ENCODE data around the gene ZBTB43. TPM values are rescaled to one million over a fixed set of nuclear protein-coding genes. Genes with fewer than 3 reads are reported as not detected.

The ZBTB43 gene
- total and polyA plus RNA-seq, 12 donors: 7.6 to 58.4 (median 43.5) TPM

DNA sequence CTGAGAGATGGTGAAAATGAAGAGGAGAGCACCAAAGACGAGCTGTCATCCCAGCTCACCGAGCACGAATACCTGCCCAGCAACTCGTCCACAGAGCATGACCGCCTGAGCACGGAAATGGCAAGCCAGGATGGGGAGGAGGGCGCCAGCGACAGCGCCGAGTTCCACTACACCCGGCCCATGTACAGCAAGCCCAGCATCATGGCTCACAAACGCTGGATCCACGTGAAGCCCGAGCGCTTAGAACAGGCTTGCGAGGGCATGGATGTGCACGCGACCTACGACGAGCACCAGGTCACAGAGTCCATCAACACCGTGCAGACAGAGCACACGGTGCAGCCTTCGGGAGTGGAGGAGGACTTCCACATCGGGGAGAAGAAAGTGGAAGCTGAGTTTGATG lies 28.2 kb downstream of the ZBTB43 start:
- 90 to 93% methylated on average over 24 of the region's 24 CpGs for WGBS, 2 donors
- peaks cover 0 to 71% (median 18%) of the 10 kb centered on the region in 9 donors for H3K36me3 ChIP-seq
- peak overlapping the region in 1 of 10 donors; percentile 18 for H3K27ac ChIP-seq
- H3K4me1 ChIP-seq: peaks cover 0 to 64% (median 48%) of the 10 kb centered on the region in 9 donors
- peak in 2 of 8 donors; percentile 18 to 36 for ATAC-seq
- no peak overlapping the region for H3K4me3 ChIP-seq
- H3K27me3 ChIP-seq: no peaks in the 10 kb centered on the region
- no peak for DNase-seq
- TF ChIP-seq CTCF (IDR thresholded peaks at IDR 0.05): no peak
- H3K9me3 ChIP-seq: no peaks in the 10 kb centered on the region
- intact Hi-C loops (cut with DNase I): no loop called here

GRCh38 chr9:126833710-126834345 lies 29.0 kb downstream of the ZBTB43 start:
- Histone ChIP-seq H3K27ac (peak overlapping the region in 3 of 10 donors; percentile 4 to 62 (median 21)), H3K27me3 (no peaks in the 10 kb centered on the region), H3K36me3 (peaks cover 0 to 77% (median 25%) of the 10 kb centered on the region in 9 donors), H3K4me3 (no peak overlapping the region), H3K9me3 (no peaks in the 10 kb centered on the region), H3K4me1 (peaks cover 0 to 68% (median 52%) of the 10 kb centered on the region in 9 donors)
- WGBS, 2 donors: 59 to 74% methylated on average over 8 of the region's 8 CpGs
- no peak for DNase-seq
- intact Hi-C loops (cut with DNase I): no loop called here
- ATAC-seq: peak in 7 of 8 donors; percentile 36 to 73 (median 61)
- TF ChIP-seq CTCF (IDR thresholded peaks at IDR 0.05): no peak

DNA sequence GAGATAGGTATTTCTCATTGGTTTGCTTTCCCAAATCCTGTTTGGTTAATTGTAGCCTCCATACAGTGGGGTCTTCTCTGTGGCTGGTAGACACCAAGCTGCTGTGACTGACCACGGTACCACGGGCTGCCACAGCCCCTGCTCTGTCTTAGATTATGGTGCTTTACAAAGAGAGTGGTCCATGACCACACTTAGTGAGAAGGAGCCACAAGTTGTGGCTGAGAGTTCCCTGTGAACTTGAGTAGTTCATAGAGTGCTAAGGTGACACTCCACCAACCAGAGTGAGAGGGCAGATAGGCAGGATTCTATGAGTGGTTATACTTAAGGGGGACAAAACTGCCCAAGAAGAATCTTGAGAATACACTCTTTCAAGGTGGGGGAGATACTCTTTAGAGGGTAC lies 29.8 kb downstream of the ZBTB43 start:
- intact Hi-C loops (cut with DNase I): no loop called here
- DNase-seq: no peak
- H3K36me3 ChIP-seq: peaks cover 0 to 85% (median 29%) of the 10 kb centered on the region in 9 donors
- TF ChIP-seq CTCF (IDR thresholded peaks at IDR 0.05): no peak
- H3K4me3 ChIP-seq: no peak overlapping the region
- H3K27ac ChIP-seq: peak overlapping the region in 1 of 10 donors; percentile 62
- ATAC-seq: peak in 1 of 8 donors; percentile 7
- H3K27me3 ChIP-seq: no peaks in the 10 kb centered on the region
- no peaks in the 10 kb centered on the region for H3K9me3 ChIP-seq
- H3K4me1 ChIP-seq: peaks cover 0 to 67% (median 46%) of the 10 kb centered on the region in 9 donors
- WGBS, 2 donors: 89 to 94% methylated on average over 2 of the region's 2 CpGs

- peaks cover 0 to 74% (median 46%) of the 10 kb centered on the region in 9 donors for H3K4me1 ChIP-seq
- H3K9me3 ChIP-seq: no peaks in the 10 kb centered on the region
- no peak overlapping the region for H3K4me3 ChIP-seq
- intact Hi-C loops (cut with DNase I): no loop called here
- WGBS, 2 donors: 77 to 83% methylated on average over 2 of the region's 2 CpGs
- TF ChIP-seq CTCF (IDR thresholded peaks at IDR 0.05): no peak
- no peak for ATAC-seq
- H3K36me3 ChIP-seq: peaks cover 0 to 77% (median 29%) of the 10 kb centered on the region in 9 donors
- no peak overlapping the region for H3K27ac ChIP-seq
- no peak for DNase-seq
- H3K27me3 ChIP-seq: no peaks in the 10 kb centered on the region
These were observed 31.4 kb downstream of the ZBTB43 start for GRCh38 chr9:126836216-126836615.

Measured in heart right ventricle (tissue), 16 donors.